Lower leg skin (tissue), 3 donors: ENCODE data around the gene SCP2.

Experiments used
- POLR2A ChIP-seq, 2 donors: fragments of 450-650 bp; IDR thresholded peaks; one replicate each; pipeline ENCODE4 v1.6.1; 2016 to 2017; ENCODE audit warnings: antibody characterized with exemption in 2 of 2, mild to moderate bottlenecking in 1 of 2, moderate library complexity in 1 of 2
- TF ChIP-seq, protein P1 (sequence below), 3 donors: fragments of 450-650 bp; IDR thresholded peaks; one replicate each; pipeline ENCODE4 v1.5.1; 2016; ENCODE audit warnings: antibody characterized with exemption in 3 of 3, mild to moderate bottlenecking in 3 of 3, moderate library complexity in 2 of 3

DNA sequence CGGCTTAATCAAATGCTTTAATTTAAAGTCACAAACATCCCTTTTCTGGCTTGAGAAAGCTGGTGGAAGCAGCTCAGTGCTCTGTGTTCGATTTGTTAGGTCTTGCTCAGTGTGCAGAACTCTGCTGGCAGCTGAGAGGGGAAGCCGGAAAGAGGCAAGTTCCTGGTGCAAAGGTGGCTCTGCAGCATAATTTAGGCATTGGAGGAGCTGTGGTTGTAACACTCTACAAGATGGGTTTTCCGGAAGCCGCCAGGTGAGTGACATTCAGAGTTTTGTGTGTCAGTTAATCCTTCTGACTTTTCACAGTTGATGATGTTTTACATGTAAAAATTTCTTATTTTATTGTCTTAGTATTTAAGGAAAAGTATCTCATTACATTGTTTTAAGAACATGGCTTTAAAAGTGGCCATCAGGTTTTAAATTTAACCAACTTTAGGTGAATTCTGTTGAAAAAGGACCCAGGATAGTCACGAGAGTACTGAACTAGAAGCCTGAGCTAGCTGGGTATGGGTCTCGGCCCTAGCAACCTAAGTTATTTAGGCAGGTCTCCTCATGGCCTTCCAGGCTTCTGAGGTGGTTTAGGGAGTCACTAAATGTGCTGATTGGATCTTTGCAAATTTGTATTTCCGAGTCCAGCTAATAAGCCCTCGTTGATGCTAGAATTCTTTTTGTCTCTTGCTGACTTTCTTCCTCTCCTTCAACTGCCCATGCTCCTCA lies 87.9 kb downstream of the SCP2 start:
- no peak for TF ChIP-seq POLR2A (IDR thresholded peaks at IDR 0.05)
- TF ChIP-seq, protein P1, sequence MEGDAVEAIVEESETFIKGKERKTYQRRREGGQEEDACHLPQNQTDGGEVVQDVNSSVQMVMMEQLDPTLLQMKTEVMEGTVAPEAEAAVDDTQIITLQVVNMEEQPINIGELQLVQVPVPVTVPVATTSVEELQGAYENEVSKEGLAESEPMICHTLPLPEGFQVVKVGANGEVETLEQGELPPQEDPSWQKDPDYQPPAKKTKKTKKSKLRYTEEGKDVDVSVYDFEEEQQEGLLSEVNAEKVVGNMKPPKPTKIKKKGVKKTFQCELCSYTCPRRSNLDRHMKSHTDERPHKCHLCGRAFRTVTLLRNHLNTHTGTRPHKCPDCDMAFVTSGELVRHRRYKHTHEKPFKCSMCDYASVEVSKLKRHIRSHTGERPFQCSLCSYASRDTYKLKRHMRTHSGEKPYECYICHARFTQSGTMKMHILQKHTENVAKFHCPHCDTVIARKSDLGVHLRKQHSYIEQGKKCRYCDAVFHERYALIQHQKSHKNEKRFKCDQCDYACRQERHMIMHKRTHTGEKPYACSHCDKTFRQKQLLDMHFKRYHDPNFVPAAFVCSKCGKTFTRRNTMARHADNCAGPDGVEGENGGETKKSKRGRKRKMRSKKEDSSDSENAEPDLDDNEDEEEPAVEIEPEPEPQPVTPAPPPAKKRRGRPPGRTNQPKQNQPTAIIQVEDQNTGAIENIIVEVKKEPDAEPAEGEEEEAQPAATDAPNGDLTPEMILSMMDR (IDR thresholded peaks at IDR 0.05), result no peak
